HCT116 (cell line): Measurements from ENCODE around the gene PCDH9. TPM values are rescaled to one million over a fixed set of nuclear protein-coding genes. Genes with fewer than 3 reads are reported as not detected.

Source experiments
- ATAC-seq: fragments of 200-7000 bp; cut with Tn5 transposase; 2 replicates; pipeline ENCODE4 v1.9.1; 2020; ENCODE audit warnings: mild to moderate bottlenecking, moderate library complexity
- BruUV-seq: library from RNA; stranded (reverse); fragments of 400-500 nt; replicated peaks from 2 replicates; lab custom pipeline; 2021; lab: Mats Ljungman, UMichigan
- CTCF ChIA-PET: fragments of 300-600 bp; sonication (Branson Sonifier 250); formaldehyde crosslinking; loops from one replicate; lab custom pipeline; 2021; ENCODE audit warnings: antibody characterized with exemption; lab: Charles Lee
- POLR2A ChIA-PET: fragments of 300-600, 350-600 bp; sonication (Branson Sonifier 250); formaldehyde crosslinking; loops from one replicate; lab custom pipeline; 2021; ENCODE audit warnings: antibody characterized with exemption; lab: Charles Lee
- RAD21 ChIA-PET, 2 experiments: fragments of 300-600 bp; sonication (Branson Sonifier 250); formaldehyde crosslinking; loops; one replicate each; lab custom pipeline; 2023; ENCODE audit warnings: low total read pairs in 2 of 2; ENCODE audit not compliant: uncharacterized antibody in 2 of 2, unreplicated experiment in 2 of 2, low non-redundant PET in 1 of 2; lab: Charles Lee
- DNase-seq: peaks from one replicate; pipeline ENCODE4 v3.0.0-alpha.2; 2010; ENCODE audit warnings: low read depth, low spot score
- H2AFZ ChIP-seq: fragments of 200-600 bp; shearing (Covaris generic), sonication (generic); 2 replicates; pipeline ENCODE4 v1.6.1; 2017; ENCODE audit warnings: low read depth, mixed run types, mixed read lengths, antibody characterized with exemption, low read length; ENCODE audit not compliant: poor library complexity, severe bottlenecking
- H3K27ac ChIP-seq: 2 replicates; pipeline ENCODE4 v1.5.1; 2012; ENCODE audit warnings: low read depth, low read length
- H3K27me3 ChIP-seq: fragments of 200-600 bp; sonication (generic); 2 replicates; pipeline ENCODE4 v1.6.1; 2016; ENCODE audit warnings: mixed run types, low read length, mixed read lengths; ENCODE audit not compliant: insufficient read depth
- H3K36me3 ChIP-seq, 2 experiments: fragments of 200-500 bp in 1 of 2; fragments of 200-600 bp in 1 of 2; sonication (Bioruptor generic) in 1 of 2; sonication (generic) in 1 of 2; 2 replicates each; pipeline versions ENCODE4 v1.5.1 to v1.6.1; 2014 to 2016; ENCODE audit warnings: low read length in 2 of 2, inconsistent platforms in 1 of 2, mixed read lengths in 1 of 2, mixed run types in 1 of 2; ENCODE audit not compliant: insufficient read depth in 2 of 2, control insufficient read depth in 1 of 2
- H3K4me1 ChIP-seq, 2 experiments: fragments of 200-600 bp in 1 of 2; sonication (generic) in 1 of 2; 2 replicates each; pipeline versions ENCODE4 v1.5.1 to v1.6.1; 2012 to 2017; ENCODE audit warnings: low read length in 2 of 2, inconsistent platforms in 1 of 2, mild to moderate bottlenecking in 1 of 2, mixed read lengths in 1 of 2, mixed run types in 1 of 2, moderate library complexity in 1 of 2; ENCODE audit not compliant: insufficient read depth in 2 of 2, control insufficient read depth in 1 of 2
- H3K4me2 ChIP-seq: fragments of 200-600 bp; sonication (generic); 2 replicates; pipeline ENCODE4 v1.6.1; 2017; ENCODE audit warnings: mixed run types, low read length, mixed read lengths
- H3K4me3 ChIP-seq, 2 experiments: fragments of 200-600 bp in 1 of 2; sonication (generic) in 1 of 2; replicated peaks in 1 of 2; 2 replicates each; pipeline ENCODE4 v1.5.1; 2011 to 2016; ENCODE audit warnings: low read length in 2 of 2, control low read depth in 1 of 2, low read depth in 1 of 2, mild to moderate bottlenecking in 1 of 2, mixed read lengths in 1 of 2, mixed run types in 1 of 2
- H3K79me2 ChIP-seq: fragments of 200-600 bp; sonication (generic); 2 replicates; pipeline ENCODE4 v1.6.1; 2017; ENCODE audit warnings: mild to moderate bottlenecking, mixed run types, low read length, moderate library complexity, mixed read lengths; ENCODE audit not compliant: insufficient read depth
- H3K9ac ChIP-seq: fragments of 200-600 bp; sonication (generic); 2 replicates; pipeline ENCODE4 v1.6.1; 2016; ENCODE audit warnings: low read length, mixed read lengths
- H3K9me2 ChIP-seq: fragments of 200-600 bp; sonication (generic), shearing (Covaris generic); 2 replicates; pipeline ENCODE4 v1.6.1; 2017; ENCODE audit warnings: mixed run types, mild to moderate bottlenecking, moderate library complexity; ENCODE audit not compliant: insufficient read depth
- H3K9me3 ChIP-seq, 2 experiments: fragments of 200-500 bp in 1 of 2; fragments of 200-600 bp in 1 of 2; sonication (Bioruptor generic) in 1 of 2; sonication (generic) in 1 of 2; 2 replicates each; pipeline ENCODE4 v1.6.1; 2014 to 2017; ENCODE audit warnings: low read length in 2 of 2, mixed read lengths in 2 of 2, inconsistent platforms in 1 of 2, low read depth in 1 of 2, mild to moderate bottlenecking in 1 of 2, mixed run types in 1 of 2, moderate library complexity in 1 of 2; ENCODE audit not compliant: control insufficient read depth in 1 of 2, insufficient read depth in 1 of 2
- H4K20me1 ChIP-seq: fragments of 200-600 bp; sonication (generic), shearing (Covaris generic); 2 replicates; pipeline ENCODE4 v1.6.1; 2017; ENCODE audit warnings: mixed run types, mild to moderate bottlenecking, moderate library complexity; ENCODE audit not compliant: insufficient read depth
- CEBPB ChIP-seq: IDR thresholded peaks from 2 replicates; pipeline ENCODE4 v1.6.1; 2012; ENCODE audit warnings: low read depth
- CTCF ChIP-seq, 3 experiments: fragments of 200-600 bp in 1 of 3; sonication (generic) in 1 of 3; IDR thresholded peaks in 2 of 3; conservative IDR thresholded peaks in 1 of 3; 2 replicates each; pipeline ENCODE4 v1.5.1; 2012 to 2017; ENCODE audit warnings: low read depth in 2 of 3, low read length in 2 of 3, antibody characterized with exemption in 1 of 3, borderline replicate concordance in 1 of 3, control low read depth in 1 of 3, mild to moderate bottlenecking in 1 of 3, mixed read lengths in 1 of 3, mixed run types in 1 of 3, moderate library complexity in 1 of 3; ENCODE audit not compliant: insufficient read depth in 1 of 3
- EGR1 ChIP-seq: IDR thresholded peaks from 2 replicates; pipeline ENCODE4 v1.6.1; 2012; ENCODE audit warnings: low read depth
- ELF1 ChIP-seq: IDR thresholded peaks from 2 replicates; pipeline ENCODE4 v1.6.1; 2012; ENCODE audit warnings: low read depth, borderline replicate concordance
- EZH2 ChIP-seq: fragments of 200-600 bp; sonication (generic); IDR thresholded peaks from 2 replicates; pipeline ENCODE4 v1.6.1; 2017; ENCODE audit warnings: antibody characterized with exemption, mixed run types
- FOSL1 ChIP-seq: IDR thresholded peaks from 2 replicates; pipeline ENCODE4 v1.6.1; 2012; ENCODE audit warnings: low read depth
- JUND ChIP-seq: IDR thresholded peaks from 2 replicates; pipeline ENCODE4 v1.6.1; 2012
- POLR2AphosphoS5 ChIP-seq: IDR thresholded peaks from 2 replicates; pipeline ENCODE4 v1.6.1; 2011; ENCODE audit warnings: mild to moderate bottlenecking, low read depth, low read length, moderate library complexity
- RAD21 ChIP-seq: IDR thresholded peaks from 2 replicates; pipeline ENCODE4 v1.6.1; 2012; ENCODE audit warnings: low read depth, mild to moderate bottlenecking
- REST ChIP-seq: IDR thresholded peaks from 2 replicates; pipeline ENCODE4 v1.6.1; 2012; ENCODE audit warnings: low read depth
- SIN3A ChIP-seq: IDR thresholded peaks from 2 replicates; pipeline ENCODE4 v1.6.1; 2012; ENCODE audit warnings: low read depth
- SP1 ChIP-seq: IDR thresholded peaks from 2 replicates; pipeline ENCODE4 v1.6.1; 2012; ENCODE audit warnings: low read depth
- SRF ChIP-seq: IDR thresholded peaks from 2 replicates; pipeline ENCODE4 v1.6.1; 2012; ENCODE audit warnings: low read depth
- TCF7L2 ChIP-seq: IDR thresholded peaks from 2 replicates; pipeline ENCODE4 v1.7.0; 2011; ENCODE audit warnings: borderline replicate concordance, inconsistent platforms; ENCODE audit not compliant: insufficient read depth, insufficient read length; ENCODE audit errors: extremely low read depth
- YY1 ChIP-seq: IDR thresholded peaks from 2 replicates; pipeline ENCODE4 v1.6.1; 2011; ENCODE audit warnings: low read length, low read depth, moderate library complexity, mild to moderate bottlenecking; ENCODE audit not compliant: insufficient replicate concordance; ENCODE audit errors: extremely low read depth
- ZFX ChIP-seq: fragments of 450-650 bp; IDR thresholded peaks from 2 replicates; pipeline ENCODE4 v1.6.1; 2017
- ZNF274 ChIP-seq: fragments of 200-500 bp; sonication (Bioruptor generic); IDR thresholded peaks from 2 replicates; pipeline ENCODE4 v1.6.1; 2014; ENCODE audit warnings: mild to moderate bottlenecking, low read depth, low read length, inconsistent platforms
- intact Hi-C: fragments of 100-400 bp; cut with micrococcal nuclease; formaldehyde crosslinking; loops from 2 replicates; pipeline ENCODE4 v1.10.0; 2022
- total RNA-seq: library from RNA; stranded (reverse); gene quantifications from one replicate; pipeline ENCODE4 v1.2.1, GENCODE V29; 2021; ENCODE audit not compliant: unreplicated experiment
- TF ChIP-seq, protein P1 (sequence below): IDR thresholded peaks from 2 replicates; pipeline ENCODE4 v1.6.1; 2012

The PCDH9 gene
- total RNA-seq, 1 experiment from 2014 or later = 0.02 TPM

- H3K9me3 ChIP-seq = no peaks in the 10 kb centered on the region
- no peak overlapping the region for H3K4me2 ChIP-seq
- H4K20me1 ChIP-seq = no peaks in the 10 kb centered on the region
- intact Hi-C loops = no loop called here
- no peak overlapping the region for H2AFZ ChIP-seq
- no peaks in the 10 kb centered on the region for H3K4me1 ChIP-seq
- no peaks in the 10 kb centered on the region for H3K36me3 ChIP-seq
- H3K4me3 ChIP-seq = no peak overlapping the region
- RAD21 ChIA-PET = no interaction called here
- CTCF ChIA-PET = no interaction called here
- H3K9ac ChIP-seq = no peak overlapping the region
- H3K27ac ChIP-seq = no peak overlapping the region
- TF ChIP-seq EGR1 = no peak
- no peak for TF ChIP-seq SP1
- no peak for TF ChIP-seq JUND
- TF ChIP-seq SIN3A = no peak
- no peak for TF ChIP-seq RAD21
- no peak for TF ChIP-seq CEBPB
- TF ChIP-seq REST = no peak
- no peak for TF ChIP-seq SRF
- no peak for TF ChIP-seq ELF1
- no peak for TF ChIP-seq POLR2AphosphoS5
- TF ChIP-seq, protein P1, sequence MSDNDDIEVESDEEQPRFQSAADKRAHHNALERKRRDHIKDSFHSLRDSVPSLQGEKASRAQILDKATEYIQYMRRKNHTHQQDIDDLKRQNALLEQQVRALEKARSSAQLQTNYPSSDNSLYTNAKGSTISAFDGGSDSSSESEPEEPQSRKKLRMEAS = no peak
- no peak for TF ChIP-seq CTCF (IDR thresholded peaks at IDR 0.05 in 2 of 3, conservative IDR thresholded peaks at IDR 0.05 in 1 of 3; ENCODE audit: borderline replicate concordance in 1 of 3, insufficient read depth in 1 of 3, low read depth in 2 of 3, low read length in 2 of 3)
- TF ChIP-seq FOSL1 = no peak
- no peak for TF ChIP-seq EZH2
- no peak for TF ChIP-seq ZNF274
- no peak for TF ChIP-seq TCF7L2
- TF ChIP-seq ZFX = no peak
- no peak for TF ChIP-seq YY1
- H3K27me3 ChIP-seq = no peaks in the 10 kb centered on the region
- DNase-seq = no peak
- no peak for ATAC-seq
- H3K79me2 ChIP-seq = no peaks in the 10 kb centered on the region
- no TSS peak for BruUV-seq
- POLR2A ChIA-PET = no interaction called here
- no peaks in the 10 kb centered on the region for H3K9me2 ChIP-seq
Observed at GRCh38 chr13:66375756-66376155, 854.4 kb downstream of the PCDH9 start.
